ENCODE measurements around the gene SPOCK1. TPM values are rescaled to one million over a fixed set of nuclear protein-coding genes. Genes with fewer than 3 reads are reported as not detected.

Gene SPOCK1
- total RNA-seq, 1 experiment from 2014 or later, result 10.9 TPM

GRCh38 chr5:137403869-137404268 is 95.3 kb downstream of the SPOCK1 start:
- no peak for DNase-seq
- H3K27ac ChIP-seq (ENCODE audit: insufficient read length, low read depth, low read length), result no peak overlapping the region
- H3K79me1 ChIP-seq (ENCODE audit: insufficient read depth, low read depth, low read length, poor library complexity, severe bottlenecking), result no peaks in the 10 kb centered on the region
- H3K4me1 ChIP-seq (ENCODE audit: insufficient read depth, low read length), result no peaks in the 10 kb centered on the region
- Mint-ChIP-seq H3K4me3 (no peak overlapping the region), H3K9me3 (no peaks in the 10 kb centered on the region), H3K27me3 (ENCODE audit: low read depth) (peaks cover 3% of the 10 kb centered on the region; the same call in 1 of the 2 replicates), H3K36me3 (ENCODE audit: insufficient read depth in 1 of 3, low read depth in 3 of 3) (no peaks in the 10 kb centered on the region), H3K4me1 (peaks cover 0 to 9% of the 10 kb centered on the region in 2 experiments; a peak in 1 of 4 replicates), H3K27ac (no peak overlapping the region)
- H3K9me3 ChIP-seq (ENCODE audit: control insufficient read depth, low read depth, low read length), result no peaks in the 10 kb centered on the region
- no peak overlapping the region for H3K18ac ChIP-seq (ENCODE audit: insufficient read length, low read depth, low read length)
- no peak overlapping the region for H4K5ac ChIP-seq (ENCODE audit: insufficient read length, low read depth, low read length)
- H2BK120ac ChIP-seq (ENCODE audit: low read depth, low read length, poor library complexity, severe bottlenecking), result no peak overlapping the region
- H3K9ac ChIP-seq (ENCODE audit: extremely low read depth, insufficient read length, low read length), result no peak overlapping the region
- H2BK20ac ChIP-seq (ENCODE audit: low read depth, low read length, poor library complexity, severe bottlenecking), result no peak overlapping the region
- H2AFZ ChIP-seq (ENCODE audit: low read length), result no peak overlapping the region
- H2BK15ac ChIP-seq (ENCODE audit: low read depth, low read length), result no peak overlapping the region
- H3K79me2 ChIP-seq (ENCODE audit: insufficient read depth, low read length), result no peaks in the 10 kb centered on the region
- no peak overlapping the region for H2BK5ac ChIP-seq (ENCODE audit: insufficient read length, low read length)
- H4K20me1 ChIP-seq (ENCODE audit: control insufficient read depth, insufficient read depth, insufficient read length), result no peaks in the 10 kb centered on the region
- no peak for TF ChIP-seq CTCF (conservative IDR thresholded peaks at IDR 0.05)
- no peak overlapping the region for H3T11ph ChIP-seq (ENCODE audit: low read length)
- no peaks in the 10 kb centered on the region for H3K23me2 ChIP-seq (ENCODE audit: insufficient read length, low read depth, low read length, poor library complexity, severe bottlenecking)
- H3K27me3 ChIP-seq (ENCODE audit: insufficient read depth, low read length), result no peaks in the 10 kb centered on the region
- H3K4me2 ChIP-seq (ENCODE audit: insufficient read depth, insufficient read length, low read length), result no peak overlapping the region
- whole genome bisulfite sequencing (ENCODE audit: extremely low coverage, insufficient read length, low lambda C conversion rate), result no CpG with 5 or more reads among the region's 8 CpGs
- no peak overlapping the region for H3K56ac ChIP-seq (ENCODE audit: insufficient read length, low read depth, low read length)
- no peak overlapping the region for H3K4ac ChIP-seq (ENCODE audit: low read depth, low read length)
- no peak overlapping the region for H4K91ac ChIP-seq (ENCODE audit: insufficient read length, low read depth, low read length)
- H2BK12ac ChIP-seq (ENCODE audit: insufficient read length, low read depth, low read length), result no peak overlapping the region
- H2AK5ac ChIP-seq (ENCODE audit: insufficient read length, low read length), result no peak overlapping the region
- peak overlapping the region; percentile 37; the same call in 1 of the 2 replicates for H3K14ac ChIP-seq (ENCODE audit: insufficient read depth, low read length)
- H4K8ac ChIP-seq (replicated peaks; ENCODE audit: insufficient read length, low read depth, low read length), result no peak overlapping the region
- H3K23ac ChIP-seq (ENCODE audit: insufficient read length, low read depth, low read length), result no peak overlapping the region

Measured in H9 (cell line).